WTC11 (cell line): ENCODE results near the gene PDPK1. TPM values are rescaled to one million over a fixed set of nuclear protein-coding genes. Genes with fewer than 3 reads are reported as not detected.

Experiments used
- ATAC-seq: fragments of 200-7000 bp; cut with Tn5 transposase; 2 replicates; pipeline ENCODE4 v1.10.0; 2021; ENCODE audit warnings: mild to moderate bottlenecking, moderate library complexity
- CTCF ChIA-PET: fragments of 300-600 bp; sonication (Branson Sonifier 250); formaldehyde crosslinking; loops from one replicate; lab custom pipeline; 2021; ENCODE audit warnings: antibody characterized with exemption; lab: Charles Lee
- POLR2A ChIA-PET: fragments of 350-600 bp; sonication (Branson Sonifier 250); formaldehyde crosslinking; loops from one replicate; lab custom pipeline; 2021; ENCODE audit warnings: antibody characterized with exemption; lab: Charles Lee
- DNase-seq: peaks from one replicate; pipeline ENCODE4 v3.0.0; 2021; ENCODE audit warnings: low spot score
- H3K27ac Mint-ChIP-seq: 2 replicates; pipeline ENCODE4 v1.8.0; 2021; ENCODE audit warnings: mixed read lengths
- H3K27me3 Mint-ChIP-seq: 2 replicates; pipeline ENCODE4 v1.8.0; 2021; ENCODE audit warnings: low read depth, mild to moderate bottlenecking, moderate library complexity, mixed read lengths
- H3K36me3 Mint-ChIP-seq: 2 replicates; pipeline ENCODE4 v1.8.0; 2021; ENCODE audit warnings: mixed read lengths
- H3K4me1 Mint-ChIP-seq: 2 replicates; pipeline ENCODE4 v1.8.0; 2022; ENCODE audit warnings: mixed read lengths
- H3K4me3 Mint-ChIP-seq: 2 replicates; pipeline ENCODE4 v1.8.0; 2021; ENCODE audit warnings: mild to moderate bottlenecking, moderate library complexity, mixed read lengths
- H3K9me3 Mint-ChIP-seq: 2 replicates; pipeline ENCODE4 v1.8.0; 2021; ENCODE audit warnings: mixed read lengths
- CREB1 ChIP-seq: sonication (generic); formaldehyde crosslinking; IDR thresholded peaks from 2 replicates; pipeline ENCODE4 v1.8.0; 2023; ENCODE audit warnings: mild to moderate bottlenecking, missing genetic modification reagents
- E2F1 ChIP-seq: sonication (generic); formaldehyde crosslinking; IDR thresholded peaks from 2 replicates; pipeline ENCODE4 v1.8.0; 2022; ENCODE audit warnings: mild to moderate bottlenecking, missing genetic modification reagents
- JUN ChIP-seq: sonication (generic); formaldehyde crosslinking; IDR thresholded peaks from 2 replicates; pipeline ENCODE4 v1.8.0; 2023; ENCODE audit warnings: mild to moderate bottlenecking, missing genetic modification reagents
- MAX ChIP-seq: sonication (generic); formaldehyde crosslinking; IDR thresholded peaks from 2 replicates; pipeline ENCODE4 v1.8.0; 2022; ENCODE audit warnings: mild to moderate bottlenecking, missing genetic modification reagents
- NFATC4 ChIP-seq: fragments of 250-450 bp; sonication (Bioruptor Pico); IDR thresholded peaks from 2 replicates; pipeline ENCODE4 v1.9.0; 2021; ENCODE audit warnings: mild to moderate bottlenecking
- PRRX2 ChIP-seq: fragments of 250-450 bp; sonication (Bioruptor Pico); IDR thresholded peaks from 2 replicates; pipeline ENCODE4 v1.8.0; 2021; ENCODE audit warnings: mild to moderate bottlenecking
- STAT6 ChIP-seq: sonication (generic); formaldehyde crosslinking; conservative IDR thresholded peaks from 2 replicates; pipeline ENCODE4 v1.8.1; 2023; ENCODE audit warnings: mild to moderate bottlenecking, low read depth, missing genetic modification reagents, moderate library complexity
- ZNF219 ChIP-seq: sonication (generic); formaldehyde crosslinking; IDR thresholded peaks from 2 replicates; pipeline ENCODE4 v1.8.0; 2023; ENCODE audit warnings: missing genetic modification reagents, mild to moderate bottlenecking, borderline replicate concordance
- ZNF512 ChIP-seq: sonication (generic); formaldehyde crosslinking; IDR thresholded peaks from 2 replicates; pipeline ENCODE4 v1.8.1; 2022; ENCODE audit warnings: missing genetic modification reagents, borderline replicate concordance
- ZNF532 ChIP-seq: fragments of 250-450 bp; sonication (Bioruptor Pico); IDR thresholded peaks from 2 replicates; pipeline ENCODE4 v1.9.0; 2021; ENCODE audit warnings: mild to moderate bottlenecking, borderline replicate concordance
- total RNA-seq: library from RNA; stranded (reverse); gene quantifications from 3 replicates; pipeline ENCODE4 v1.2.3, GENCODE V29; 2021

PDPK1 gene
- total RNA-seq, 1 experiment from 2014 or later, result 31.4 TPM

GRCh38 chr16:2495041-2495440 lies 42.8 kb upstream of the PDPK1 start:
- CTCF ChIA-PET, result no interaction called here
- no peak for TF ChIP-seq STAT6
- no peak for TF ChIP-seq JUN (CRISPR knock-in tag)
- TF ChIP-seq NFATC4 (CRISPR knock-in tag), result no peak
- no peak for TF ChIP-seq ZNF512
- Mint-ChIP-seq H3K4me1 (no peaks in the 10 kb centered on the region), H3K27me3 (no peaks in the 10 kb centered on the region), H3K4me3 (no peak overlapping the region), H3K9me3 (no peaks in the 10 kb centered on the region), H3K27ac (no peak overlapping the region), H3K36me3 (peaks cover 5% of the 10 kb centered on the region)
- DNase-seq, result no peak
- POLR2A ChIA-PET, result no interaction called here
- no peak for ATAC-seq

GRCh38 chr16:2496223-2497115 lies 41.4 kb upstream of the PDPK1 start:
- TF ChIP-seq CREB1 (no peak), E2F1 (CRISPR knock-in tag) (no peak), PRRX2 (CRISPR knock-in tag) (no peak), ZNF219 (CRISPR knock-in tag) (no peak), ZNF532 (CRISPR knock-in tag) (no peak), MAX (CRISPR knock-in tag) (no peak)
- no peaks in the 10 kb centered on the region for H3K9me3 Mint-ChIP-seq
- H3K4me3 Mint-ChIP-seq, result no peak overlapping the region
- ATAC-seq, result no peak
- ChIA-PET CTCF (interaction anchor here (1.1 kb wide), 1 partner anchor 19 kb away, joined by 3 read pairs; no protein-coding TSS in a partner anchor), POLR2A (no interaction called here)
- H3K36me3 Mint-ChIP-seq, result peaks cover 5% of the 10 kb centered on the region
- no peaks in the 10 kb centered on the region for H3K27me3 Mint-ChIP-seq
- no peak for DNase-seq
- no peak overlapping the region for H3K27ac Mint-ChIP-seq
- H3K4me1 Mint-ChIP-seq, result no peaks in the 10 kb centered on the region
